H1 (cell line): ENCODE data around the gene ZNF407. TPM values are rescaled to one million over a fixed set of nuclear protein-coding genes. Genes with fewer than 3 reads are reported as not detected.

Experiments used
- EZH2 ChIP-seq: fragments of 200-600 bp; sonication (generic); IDR thresholded peaks from 2 replicates; pipeline ENCODE4 v1.7.1; 2012; ENCODE audit warnings: low read depth, mild to moderate bottlenecking, moderate library complexity, low read length, inconsistent platforms; ENCODE audit not compliant: severe bottlenecking
- HDAC2 ChIP-seq, 2 experiments: fragments of 300-600 bp in 1 of 2; sonication (generic) in 1 of 2; IDR thresholded peaks; 2 replicates each; pipeline ENCODE4 v1.6.1; 2011 to 2012; ENCODE audit warnings: low read depth in 2 of 2, low read length in 2 of 2, mild to moderate bottlenecking in 2 of 2, moderate library complexity in 2 of 2, borderline replicate concordance in 1 of 2, inconsistent platforms in 1 of 2
- KDM1A ChIP-seq: fragments of 200-600, 300-600 bp; sonication (generic); IDR thresholded peaks from 2 replicates; pipeline ENCODE4 v1.7.1; 2016; ENCODE audit warnings: mild to moderate bottlenecking, low read length, borderline replicate concordance
- RFX5 ChIP-seq: IDR thresholded peaks from 2 replicates; pipeline ENCODE4 v1.6.1; 2011; ENCODE audit warnings: low read depth, low read length, improper control_type of control experiment, borderline replicate concordance
- polyA plus RNA-seq, 7 experiments: library from polyadenylated mRNA; depleted of rRNA in 3 of 7; stranded (reverse) in 5 of 7; unstranded in 2 of 7; fragments of >200 nt in 5 of 7; fragments of 200-250 nt in 2 of 7; gene quantifications; 1 replicate in 5 of 7; 2 replicates in 1 of 7; 4 replicates in 1 of 7; pipeline versions ENCODE4 v1.2.1 to v1.2.3, GENCODE V29; 2011 to 2013; ENCODE audit warnings: missing spikeins in 2 of 7, mixed read lengths in 2 of 7
- total RNA-seq: library from RNA; stranded (reverse); fragmentation: NEBNext Ultra II Directional; extraction: Animal tissue kit (Norgen Biotek cat#: 25700); gene quantifications from 2 replicates; pipeline ENCODE4 v1.2.1, GENCODE V29; 2021

Gene ZNF407
- total and polyA plus RNA-seq, 2 of the 8 experiments (the other 6 are each of a cell fraction or from before 2014, with no cell fraction given): 1.5 to 6.8 TPM

DNA sequence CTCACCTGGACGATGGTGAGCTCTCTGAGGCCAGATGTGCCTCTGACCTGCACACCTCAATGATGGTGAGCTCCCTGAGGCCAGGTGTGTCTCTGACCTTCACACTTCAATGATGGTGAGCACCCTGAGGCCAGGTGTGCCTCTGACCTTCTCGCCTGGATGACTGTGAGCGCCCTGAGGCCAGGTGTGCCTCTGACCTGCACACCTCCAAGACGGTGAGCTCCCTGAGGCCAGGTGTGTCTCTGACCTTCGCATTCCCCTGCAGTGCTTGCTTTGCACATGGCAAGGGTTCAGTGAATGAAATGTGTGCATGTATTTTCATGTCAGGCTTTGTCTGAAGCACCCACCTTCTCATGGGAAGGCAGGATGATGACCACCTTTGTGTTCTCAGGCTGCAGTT lies 515.8 kb downstream of the ZNF407 start (continued):
- no peak for TF ChIP-seq HDAC2 (IDR thresholded peaks at IDR 0.05; ENCODE audit: borderline replicate concordance in 1 of 2, low read depth in 2 of 2, low read length in 2 of 2)
- no peak for TF ChIP-seq EZH2
- no peak for TF ChIP-seq KDM1A
- no peak for TF ChIP-seq RFX5
